MCF 10A (cell line): Measurements from ENCODE around the gene CD244. TPM values are rescaled to one million over a fixed set of nuclear protein-coding genes. Genes with fewer than 3 reads are reported as not detected.

Experiments used
- BruUV-seq: library from RNA; stranded (reverse); fragments of 400-500 nt; replicated peaks from 2 replicates; lab custom pipeline; 2021; lab: Mats Ljungman, UMichigan
- CTCF ChIA-PET: fragments of 300-600 bp; sonication (Branson Sonifier 250); formaldehyde crosslinking; extraction: SDS; loops from one replicate; lab custom pipeline; 2021; ENCODE audit warnings: antibody characterized with exemption, inconsistent platforms; lab: Yijun Ruan, JAX
- POLR2A ChIA-PET: fragments of 300-600, 350-650 bp; sonication (Branson Sonifier 250); formaldehyde crosslinking; extraction: SDS; loops from one replicate; lab custom pipeline; 2020; ENCODE audit warnings: antibody characterized with exemption, inconsistent platforms; lab: Yijun Ruan, JAX
- DNase-seq: peaks from one replicate; pipeline ENCODE4 v3.0.0-alpha.2; 2018; ENCODE audit not compliant: unreplicated experiment
- H3K27ac Mint-ChIP-seq: one replicate; pipeline ENCODE4 v1.8.0; 2022; ENCODE audit warnings: mild to moderate bottlenecking, low read depth, mixed read lengths; ENCODE audit not compliant: unreplicated experiment
- H3K27me3 Mint-ChIP-seq: one replicate; pipeline ENCODE4 v1.8.0; 2022; ENCODE audit warnings: mixed read lengths; ENCODE audit not compliant: insufficient read depth, unreplicated experiment
- H3K36me3 Mint-ChIP-seq: one replicate; pipeline ENCODE4 v1.8.0; 2022; ENCODE audit warnings: mild to moderate bottlenecking, moderate library complexity, mixed read lengths; ENCODE audit not compliant: insufficient read depth, unreplicated experiment
- H3K4me1 Mint-ChIP-seq: one replicate; pipeline ENCODE4 v1.8.0; 2022; ENCODE audit warnings: mixed read lengths; ENCODE audit not compliant: insufficient read depth, unreplicated experiment
- H3K4me3 Mint-ChIP-seq: one replicate; pipeline ENCODE4 v1.8.0; 2022; ENCODE audit warnings: mild to moderate bottlenecking, moderate library complexity, mixed read lengths; ENCODE audit not compliant: unreplicated experiment
- H3K9me3 Mint-ChIP-seq: one replicate; pipeline ENCODE4 v1.8.0; 2022; ENCODE audit warnings: mixed read lengths; ENCODE audit not compliant: unreplicated experiment
- intact Hi-C: fragments of 100-400 bp; cut with micrococcal nuclease; formaldehyde crosslinking; loops from 2 replicates; pipeline ENCODE4 v1.14.1; 2022
- total RNA-seq: library from RNA; stranded (reverse); gene quantifications from 2 replicates; pipeline ENCODE4 v1.2.3, GENCODE V29; 2022
- TF ChIP-seq, protein P1 (sequence below): fragments of 200-600 bp; IDR thresholded peaks from one replicate; pipeline ENCODE4 v1.8.0; 2022; ENCODE audit warnings: antibody characterized with exemption, mild to moderate bottlenecking; ENCODE audit not compliant: unreplicated experiment

CD244 gene
- total RNA-seq, 1 experiment from 2014 or later = not detected

DNA sequence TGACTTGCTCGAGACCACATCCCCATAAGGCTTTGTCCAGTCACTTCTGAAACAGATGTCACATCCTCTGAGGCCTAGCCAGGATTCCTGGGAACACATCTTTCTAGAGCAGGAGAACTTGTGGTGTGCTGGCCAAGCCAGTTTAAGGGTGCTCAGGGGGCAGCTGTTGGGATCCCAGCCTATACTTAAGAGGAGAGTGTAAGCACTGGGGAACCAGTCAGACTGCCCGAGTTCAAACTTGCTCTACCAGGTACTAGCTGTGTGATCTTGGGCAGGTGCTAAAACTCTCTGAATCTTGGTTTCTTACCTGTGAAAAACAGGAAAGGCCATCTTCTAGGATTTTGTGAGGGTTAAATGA, 82.3 kb downstream of the CD244 start:
- POLR2A ChIA-PET = no interaction called here
- H3K4me1 Mint-ChIP-seq = no peaks in the 10 kb centered on the region
- H3K9me3 Mint-ChIP-seq = no peaks in the 10 kb centered on the region
- no peak for DNase-seq
- BruUV-seq = no TSS peak
- intact Hi-C loops = no loop called here
- H3K27ac Mint-ChIP-seq = no peak overlapping the region
- CTCF ChIA-PET = interaction anchor here (0.5 to 6.5 kb wide), 13 partner anchors 12 to 447 kb away, joined by 3 to 63 read pairs (median 3); no protein-coding TSS in a partner anchor
- H3K27me3 Mint-ChIP-seq = no peaks in the 10 kb centered on the region
- H3K36me3 Mint-ChIP-seq = no peaks in the 10 kb centered on the region
- no peak overlapping the region for H3K4me3 Mint-ChIP-seq
- TF ChIP-seq, protein P1, sequence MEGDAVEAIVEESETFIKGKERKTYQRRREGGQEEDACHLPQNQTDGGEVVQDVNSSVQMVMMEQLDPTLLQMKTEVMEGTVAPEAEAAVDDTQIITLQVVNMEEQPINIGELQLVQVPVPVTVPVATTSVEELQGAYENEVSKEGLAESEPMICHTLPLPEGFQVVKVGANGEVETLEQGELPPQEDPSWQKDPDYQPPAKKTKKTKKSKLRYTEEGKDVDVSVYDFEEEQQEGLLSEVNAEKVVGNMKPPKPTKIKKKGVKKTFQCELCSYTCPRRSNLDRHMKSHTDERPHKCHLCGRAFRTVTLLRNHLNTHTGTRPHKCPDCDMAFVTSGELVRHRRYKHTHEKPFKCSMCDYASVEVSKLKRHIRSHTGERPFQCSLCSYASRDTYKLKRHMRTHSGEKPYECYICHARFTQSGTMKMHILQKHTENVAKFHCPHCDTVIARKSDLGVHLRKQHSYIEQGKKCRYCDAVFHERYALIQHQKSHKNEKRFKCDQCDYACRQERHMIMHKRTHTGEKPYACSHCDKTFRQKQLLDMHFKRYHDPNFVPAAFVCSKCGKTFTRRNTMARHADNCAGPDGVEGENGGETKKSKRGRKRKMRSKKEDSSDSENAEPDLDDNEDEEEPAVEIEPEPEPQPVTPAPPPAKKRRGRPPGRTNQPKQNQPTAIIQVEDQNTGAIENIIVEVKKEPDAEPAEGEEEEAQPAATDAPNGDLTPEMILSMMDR = no peak

Other genes starting within 250 kb of the CD244 start
- gene SLAMF1, start 215.8 kb downstream of the CD244 start, total RNA-seq = not detected in 2 replicates
- gene CD48, start 151.1 kb downstream of the CD244 start, total RNA-seq = not detected in 2 replicates
- gene SLAMF7, start 123.6 kb downstream of the CD244 start, total RNA-seq = 8.6 and 26.3 TPM in 2 replicates
- gene LY9, start 66.7 kb downstream of the CD244 start, total RNA-seq = not detected in 2 replicates
- gene ITLN1, start 22.3 kb upstream of the CD244 start, total RNA-seq = not detected in 2 replicates
- 0.27 TPM in 1 of 2 replicates, not detected in the other for gene ITLN2, start 91.9 kb upstream of the CD244 start, total RNA-seq
- gene F11R, start 158.3 kb upstream of the CD244 start, total RNA-seq = 73.6 and 76.8 TPM in 2 replicates
- 35.2 and 48.0 TPM in 2 replicates for gene TSTD1, start 176.1 kb upstream of the CD244 start, total RNA-seq
- gene USF1, start 183.1 kb upstream of the CD244 start, total RNA-seq = 48.8 and 52.8 TPM in 2 replicates
- 0.34 and 0.58 TPM in 2 replicates for gene ARHGAP30, start 207.0 kb upstream of the CD244 start, total RNA-seq
- gene NECTIN4, start 226.7 kb upstream of the CD244 start, total RNA-seq = 7.0 and 11.2 TPM in 2 replicates
- gene KLHDC9, start 235.5 kb upstream of the CD244 start, total RNA-seq = not detected in 2 replicates